OCI-LY7 (cell line): ENCODE measurements around the gene HOXC9. TPM values are rescaled to one million over a fixed set of nuclear protein-coding genes. Genes with fewer than 3 reads are reported as not detected.
A peak's percentile ranks its signal among the peaks of the same experiment; 100 is the strongest.

Experiments
- BruUV-seq: library from RNA; stranded (reverse); fragments of 400-500 nt; replicated peaks from 2 replicates; lab custom pipeline; 2021; lab: Mats Ljungman, UMichigan
- CTCF ChIA-PET: fragments of 300-600 bp; sonication (Branson Sonifier 250); formaldehyde crosslinking; loops from one replicate; lab custom pipeline; 2022; ENCODE audit warnings: antibody characterized with exemption; ENCODE audit not compliant: unreplicated experiment; lab: Charles Lee
- POLR2A ChIA-PET: fragments of 300-600 bp; sonication (Branson Sonifier 250); formaldehyde crosslinking; loops from one replicate; lab custom pipeline; 2022; ENCODE audit warnings: antibody characterized with exemption; lab: Charles Lee
- DNase-seq: peaks from one replicate; pipeline ENCODE4 v3.0.0-alpha.2; 2015; ENCODE audit warnings: low spot score
- H2AFZ ChIP-seq: fragments of 200-600 bp; sonication (generic), shearing (Covaris generic); 2 replicates; pipeline ENCODE4 v1.6.1; 2014; ENCODE audit warnings: mild to moderate bottlenecking, antibody characterized with exemption, low read length, moderate library complexity
- H3K27ac ChIP-seq: fragments of 200-600 bp; sonication (generic); 2 replicates; pipeline ENCODE4 v1.5.1; 2014; ENCODE audit warnings: mixed run types, low read depth, mild to moderate bottlenecking, moderate library complexity, low read length, inconsistent platforms; ENCODE audit not compliant: poor library complexity, severe bottlenecking
- H3K36me3 ChIP-seq: fragments of 200-600 bp; sonication (generic); 2 replicates; pipeline ENCODE4 v1.6.1; 2014; ENCODE audit warnings: mild to moderate bottlenecking, antibody characterized with exemption, low read length, moderate library complexity, mixed read lengths; ENCODE audit not compliant: insufficient read depth
- H3K4me1 ChIP-seq: fragments of 200-600 bp; sonication (generic); 2 replicates; pipeline ENCODE4 v1.5.1; 2014; ENCODE audit warnings: mild to moderate bottlenecking, low read length; ENCODE audit not compliant: insufficient read depth, poor library complexity, severe bottlenecking
- H3K4me2 ChIP-seq: fragments of 200-600 bp; sonication (generic); 2 replicates; pipeline ENCODE4 v1.6.1; 2014; ENCODE audit warnings: mild to moderate bottlenecking, low read length
- H3K4me3 ChIP-seq: fragments of 200-600 bp; sonication (generic); 2 replicates; pipeline ENCODE4 v1.5.1; 2014; ENCODE audit warnings: mild to moderate bottlenecking, low read depth, low read length; ENCODE audit not compliant: poor library complexity, severe bottlenecking
- H3K79me2 ChIP-seq: fragments of 200-600 bp; sonication (generic); 2 replicates; pipeline ENCODE4 v1.6.1; 2016; ENCODE audit warnings: low read depth, mild to moderate bottlenecking, low read length, moderate library complexity, mixed read lengths; ENCODE audit not compliant: insufficient read depth
- H3K9me2 ChIP-seq: fragments of 200-600 bp; sonication (generic); 2 replicates; pipeline ENCODE4 v1.6.1; 2016; ENCODE audit warnings: mild to moderate bottlenecking, low read length, mixed read lengths; ENCODE audit not compliant: insufficient read depth
- H3K9me3 ChIP-seq: fragments of 200-600 bp; sonication (generic); 2 replicates; pipeline ENCODE4 v1.6.1; 2014; ENCODE audit warnings: mild to moderate bottlenecking, mixed run types, low read length, mixed read lengths
- H4K20me1 ChIP-seq: fragments of 200-600 bp; sonication (generic); 2 replicates; pipeline ENCODE4 v1.6.1; 2014; ENCODE audit warnings: mild to moderate bottlenecking, antibody characterized with exemption, low read length, moderate library complexity, mixed read lengths; ENCODE audit not compliant: insufficient read depth
- CTCF ChIP-seq: fragments of 200-600 bp; sonication (generic); conservative IDR thresholded peaks from 2 replicates; pipeline ENCODE4 v1.5.1; 2014; ENCODE audit warnings: mild to moderate bottlenecking, antibody characterized with exemption, low read length, moderate library complexity, mixed read lengths
- EZH2phosphoT487 ChIP-seq: fragments of 200-600 bp; sonication (generic); IDR thresholded peaks from 2 replicates; pipeline ENCODE4 v1.6.1; 2018; ENCODE audit warnings: low read depth, borderline replicate concordance, mild to moderate bottlenecking, mixed run types, antibody characterized with exemption, low read length, moderate library complexity, mixed read lengths
- intact Hi-C: fragments of 100-400 bp; cut with micrococcal nuclease; formaldehyde crosslinking; loops from one replicate; pipeline ENCODE4 v1.10.0; 2022; ENCODE audit not compliant: unreplicated experiment
- total RNA-seq, 2 experiments: library from RNA; depleted of rRNA in 1 of 2; stranded (reverse); fragments of >200 nt in 1 of 2; shearing (Covaris generic) in 1 of 2; gene quantifications; 2 replicates each; pipeline ENCODE4 v1.2.3, GENCODE V29; 2014 to 2022

The HOXC9 gene
- total RNA-seq, 2 experiments from 2014 or later, result 0.42 TPM; not detected in 1

GRCh38 chr12:54016478-54016964 lies 16.6 kb downstream of the HOXC9 start:
- Histone ChIP-seq H4K20me1 (no peaks in the 10 kb centered on the region), H3K4me2 (peak overlapping the region; percentile 82), H3K79me2 (no peaks in the 10 kb centered on the region), H3K36me3 (no peaks in the 10 kb centered on the region), H3K9me3 (no peaks in the 10 kb centered on the region), H3K27ac (no peak overlapping the region), H3K4me1 (peaks cover 39% of the 10 kb centered on the region), H3K4me3 (no peak overlapping the region), H3K9me2 (no peaks in the 10 kb centered on the region), H2AFZ (no peak overlapping the region)
- ChIA-PET POLR2A (interaction anchor here (0.6 to 1.5 kb wide), 8 partner anchors 10 to 212 kb away, joined by 3 to 24 read pairs (median 4); partner anchors contain the start of genes HOXC10 and HOXC4), CTCF (interaction anchor here (1.6 to 2.0 kb wide), 2 partner anchors 10 to 173 kb away, joined by 4 to 9 read pairs; partner anchors contain the start of gene SMUG1)
- no peak for DNase-seq
- intact Hi-C loops, result loop anchor here (10.0 kb wide), 1 partner anchor 338 kb away; no protein-coding TSS in a partner anchor
- no TSS peak for BruUV-seq
- TF ChIP-seq CTCF (no peak), EZH2phosphoT487 (no peak)

DNA sequence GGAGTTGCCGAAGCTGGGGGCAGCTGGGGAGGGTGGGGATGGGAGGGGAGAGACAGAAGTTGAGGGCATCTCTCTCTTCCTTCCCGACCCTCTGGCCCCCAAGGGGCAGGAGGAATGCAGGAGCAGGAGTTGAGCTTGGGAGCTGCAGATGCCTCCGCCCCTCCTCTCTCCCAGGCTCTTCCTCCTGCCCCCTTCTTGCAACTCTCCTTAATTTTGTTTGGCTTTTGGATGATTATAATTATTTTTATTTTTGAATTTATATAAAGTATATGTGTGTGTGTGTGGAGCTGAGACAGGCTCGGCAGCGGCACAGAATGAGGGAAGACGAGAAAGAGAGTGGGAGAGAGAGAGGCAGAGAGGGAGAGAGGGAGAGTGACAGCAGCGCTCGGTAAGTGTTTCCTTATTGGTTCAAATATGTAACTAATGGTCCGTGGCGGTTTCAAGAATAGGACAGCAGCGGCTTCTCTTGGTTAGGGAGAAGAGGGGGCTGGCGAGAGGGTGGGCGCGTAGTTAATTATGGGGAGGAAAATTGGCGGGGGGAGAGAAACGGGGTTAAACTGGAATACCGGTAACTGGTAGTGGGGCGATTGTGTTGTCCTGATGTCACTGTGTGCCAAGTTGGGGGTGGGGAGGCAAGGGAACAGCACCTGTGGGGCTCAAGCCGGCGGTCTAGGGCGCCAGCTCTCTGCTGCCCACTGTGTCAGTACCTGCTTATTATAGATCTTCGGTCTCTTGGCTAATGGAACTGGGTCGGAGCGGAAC lies 17.2 kb downstream of the HOXC9 start:
- peak overlapping the region; percentile 83 for H3K27ac ChIP-seq
- H2AFZ ChIP-seq, result peak overlapping the region; percentile 85
- no peaks in the 10 kb centered on the region for H3K79me2 ChIP-seq
- no peaks in the 10 kb centered on the region for H3K9me2 ChIP-seq
- POLR2A ChIA-PET, result interaction anchor here (0.7 to 1.5 kb wide), 25 partner anchors 8 to 1656 kb away, joined by 3 to 24 read pairs (median 4); partner anchors contain the start of genes HOXC10, HOXC4, HOXC6 and HOXC8
- H3K4me1 ChIP-seq, result peaks cover 42% of the 10 kb centered on the region
- H4K20me1 ChIP-seq, result no peaks in the 10 kb centered on the region
- peak overlapping the region; percentile 82 for H3K4me2 ChIP-seq
- H3K36me3 ChIP-seq, result no peaks in the 10 kb centered on the region
- peak overlapping the region; percentile 77 for H3K4me3 ChIP-seq
- BruUV-seq, result TSS peak; percentile 95
- intact Hi-C loops, result loop anchor here (10.0 kb wide), 1 partner anchor 338 kb away; no protein-coding TSS in a partner anchor
- DNase-seq, result peak; percentile 77
- CTCF ChIA-PET, result interaction anchor here (0.6 to 2.0 kb wide), 12 partner anchors 10 to 341 kb away, joined by 3 to 14 read pairs (median 3); partner anchors contain the start of genes ATP5MC2 and SMUG1
- no peaks in the 10 kb centered on the region for H3K9me3 ChIP-seq
- no peak for TF ChIP-seq EZH2phosphoT487
- TF ChIP-seq CTCF, result peak; percentile 43; the same call in 1 of the 2 replicates
